Tibial nerve (tissue), 4 donors: ENCODE results near the gene SPTAN1. TPM values are rescaled to one million over a fixed set of nuclear protein-coding genes. Genes with fewer than 3 reads are reported as not detected.
"Not testable (repeated sequence)": the region's sequence is repeated elsewhere in the genome, so short reads cannot be mapped to it uniquely, and the experiment has no call there.

ENCODE experiments used
- DNase-seq, 2 donors: peaks; one replicate each; pipeline ENCODE4 v3.0.0-alpha.2; 2019; ENCODE audit warnings: low spot score in 2 of 2
- H3K27ac ChIP-seq, 4 donors: fragments of 200-600 bp; sonication (generic) in 3 of 4; one replicate each; pipeline ENCODE4 v1.5.1; 2017 to 2019; ENCODE audit warnings: mild to moderate bottlenecking in 1 of 4
- H3K27me3 ChIP-seq, 2 donors: fragments of 200-600 bp; sonication (generic) in 1 of 2; one replicate each; pipeline versions ENCODE4 v1.5.1 to v1.6.0; 2017 to 2019
- H3K36me3 ChIP-seq, 3 donors: fragments of 200-600 bp; sonication (generic); one replicate each; pipeline ENCODE4 v1.5.1; 2018 to 2019
- H3K4me1 ChIP-seq, 4 donors: fragments of 200-600 bp; sonication (generic) in 3 of 4; one replicate each; pipeline ENCODE4 v1.5.1; 2017 to 2019
- H3K4me3 ChIP-seq, 4 donors: fragments of 200-600 bp; sonication (generic) in 3 of 4; one replicate each; pipeline ENCODE4 v1.5.1; 2017 to 2019; ENCODE audit warnings: mild to moderate bottlenecking in 1 of 4, moderate library complexity in 1 of 4
- H3K9me3 ChIP-seq, 4 donors: fragments of 200-600 bp; sonication (generic) in 3 of 4; one replicate each; pipeline ENCODE4 v1.5.1; 2017 to 2019
- EP300 ChIP-seq, 2 donors: sonication (generic); formaldehyde crosslinking; IDR thresholded peaks; one replicate each; pipeline ENCODE4 v1.6.1; 2017; ENCODE audit warnings: antibody characterized with exemption in 2 of 2, mild to moderate bottlenecking in 1 of 2
- POLR2A ChIP-seq, 2 donors: fragments of 450-650 bp; IDR thresholded peaks; one replicate each; pipeline ENCODE4 v1.6.1; 2017; ENCODE audit warnings: antibody characterized with exemption in 2 of 2, mild to moderate bottlenecking in 2 of 2, moderate library complexity in 2 of 2
- WGBS, 2 donors: methylation state at CpG; one replicate each; pipeline ENCODE4 v1.1.5; 2018; 5-methylcytosine and 5-hydroxymethylcytosine counted together
- total RNA-seq, 4 donors: library from RNA; depleted of rRNA; stranded (reverse); fragments of >200 nt; gene quantifications; one replicate each; pipeline ENCODE4 v1.1.0, GENCODE V29; 2016
- TF ChIP-seq, protein P1 (sequence below), 5 experiments: fragments of 200-600 bp in 3 of 5; fragments of 450-650 bp in 2 of 5; sonication (generic) in 3 of 5; IDR thresholded peaks; one replicate each; pipeline ENCODE4 v1.5.1; 2016 to 2019; ENCODE audit warnings: antibody characterized with exemption in 5 of 5, mild to moderate bottlenecking in 3 of 5, moderate library complexity in 2 of 5

Gene SPTAN1
- total RNA-seq, 4 donors from 2014 or later, result 491 to 540 (median 508) TPM

DNA sequence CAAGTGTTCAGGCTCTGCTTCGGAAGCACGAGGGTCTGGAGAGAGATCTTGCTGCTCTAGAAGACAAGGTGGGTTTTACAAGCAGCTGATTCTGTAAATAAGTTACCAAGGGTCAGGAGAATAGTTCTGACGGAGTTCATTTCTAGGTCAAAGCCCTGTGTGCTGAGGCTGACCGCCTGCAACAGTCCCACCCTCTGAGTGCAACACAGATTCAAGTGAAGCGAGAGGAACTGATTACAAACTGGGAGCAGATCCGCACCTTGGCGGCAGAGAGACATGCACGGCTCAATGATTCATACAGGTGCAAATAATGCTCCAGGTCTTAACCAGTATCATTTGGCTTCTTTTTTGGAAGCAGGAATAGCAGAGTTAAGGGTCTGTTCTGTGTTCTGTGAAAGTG, 24.8 kb downstream of the SPTAN1 start:
- Histone ChIP-seq H3K4me3 (no peak overlapping the region), H3K36me3 (peaks cover 9 to 97% (median 53%) of the 10 kb centered on the region in 3 donors)
- WGBS, 2 donors, result 87% methylated on average over 8 of the region's 8 CpGs

GRCh38 chr9:128579194-128579593, 26.8 kb downstream of the SPTAN1 start:
- TF ChIP-seq POLR2A (IDR thresholded peaks at IDR 0.05) (no peak), EP300 (IDR thresholded peaks at IDR 0.05) (no peak)
- TF ChIP-seq, protein P1, sequence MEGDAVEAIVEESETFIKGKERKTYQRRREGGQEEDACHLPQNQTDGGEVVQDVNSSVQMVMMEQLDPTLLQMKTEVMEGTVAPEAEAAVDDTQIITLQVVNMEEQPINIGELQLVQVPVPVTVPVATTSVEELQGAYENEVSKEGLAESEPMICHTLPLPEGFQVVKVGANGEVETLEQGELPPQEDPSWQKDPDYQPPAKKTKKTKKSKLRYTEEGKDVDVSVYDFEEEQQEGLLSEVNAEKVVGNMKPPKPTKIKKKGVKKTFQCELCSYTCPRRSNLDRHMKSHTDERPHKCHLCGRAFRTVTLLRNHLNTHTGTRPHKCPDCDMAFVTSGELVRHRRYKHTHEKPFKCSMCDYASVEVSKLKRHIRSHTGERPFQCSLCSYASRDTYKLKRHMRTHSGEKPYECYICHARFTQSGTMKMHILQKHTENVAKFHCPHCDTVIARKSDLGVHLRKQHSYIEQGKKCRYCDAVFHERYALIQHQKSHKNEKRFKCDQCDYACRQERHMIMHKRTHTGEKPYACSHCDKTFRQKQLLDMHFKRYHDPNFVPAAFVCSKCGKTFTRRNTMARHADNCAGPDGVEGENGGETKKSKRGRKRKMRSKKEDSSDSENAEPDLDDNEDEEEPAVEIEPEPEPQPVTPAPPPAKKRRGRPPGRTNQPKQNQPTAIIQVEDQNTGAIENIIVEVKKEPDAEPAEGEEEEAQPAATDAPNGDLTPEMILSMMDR (IDR thresholded peaks at IDR 0.05), result no peak
- Histone ChIP-seq H3K4me1 (peaks cover 0 to 21% (median 7%) of the 10 kb centered on the region in 4 donors), H3K27me3 (no peaks in the 10 kb centered on the region), H3K36me3 (peaks cover 9 to 100% (median 72%) of the 10 kb centered on the region in 3 donors), H3K4me3 (no peak overlapping the region), H3K9me3 (no peaks in the 10 kb centered on the region), H3K27ac (peak overlapping the region in 1 of 4 donors; percentile 33)
- 87 to 97% methylated on average over 1 of the region's 1 CpG for WGBS, 2 donors
- DNase-seq, result no peak

More for the DNA sequence above, 24.8 kb downstream of the SPTAN1 start:
- Histone ChIP-seq H3K9me3 (no peaks in the 10 kb centered on the region), H3K27ac (no peak overlapping the region), H3K27me3 (no peaks in the 10 kb centered on the region), H3K4me1 (peaks cover 0 to 21% (median 7%) of the 10 kb centered on the region in 4 donors)
- no peak for DNase-seq
- TF ChIP-seq POLR2A (IDR thresholded peaks at IDR 0.05) (no peak), EP300 (IDR thresholded peaks at IDR 0.05) (no peak)
- TF ChIP-seq, protein P1 (IDR thresholded peaks at IDR 0.05), result no peak

DNA sequence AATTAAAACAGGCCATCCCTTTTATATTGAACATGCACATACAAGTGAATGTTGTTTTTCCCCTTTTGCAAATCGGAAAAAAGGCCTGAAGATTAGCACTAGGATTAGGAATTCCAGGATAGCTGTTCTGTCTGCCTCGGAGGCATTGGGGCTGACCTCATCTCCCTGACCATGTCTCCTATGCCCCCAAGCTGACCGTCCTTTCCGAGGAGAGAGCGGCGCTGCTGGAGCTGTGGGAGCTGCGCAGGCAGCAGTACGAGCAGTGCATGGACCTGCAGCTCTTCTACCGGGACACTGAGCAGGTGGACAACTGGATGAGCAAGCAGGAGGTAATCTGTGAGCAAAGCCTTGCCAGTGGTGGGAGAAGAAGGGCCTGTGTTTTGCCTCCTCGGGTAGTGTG, 28.3 kb downstream of the SPTAN1 start:
- Histone ChIP-seq H3K27ac (no peak overlapping the region), H3K4me1 (peaks cover 0 to 6% (median under 1%) of the 10 kb centered on the region in 4 donors), H3K27me3 (no peaks in the 10 kb centered on the region), H3K4me3 (no peak overlapping the region), H3K9me3 (no peaks in the 10 kb centered on the region), H3K36me3 (peaks cover 9 to 100% (median 80%) of the 10 kb centered on the region in 3 donors)
- 81 to 90% methylated on average over 7 to 10 of the region's 10 CpGs for WGBS, 2 donors
- TF ChIP-seq POLR2A (IDR thresholded peaks at IDR 0.05) (no peak), EP300 (IDR thresholded peaks at IDR 0.05) (no peak)
- TF ChIP-seq, protein P1 (IDR thresholded peaks at IDR 0.05), result no peak
- no peak for DNase-seq

- not testable (repeated sequence) for H3K27me3 ChIP-seq, H3K9me3 ChIP-seq, DNase-seq, H3K4me1 ChIP-seq, H3K4me3 ChIP-seq, H3K27ac ChIP-seq
- H3K36me3 ChIP-seq, result peaks cover 0 to 100% (median 58%) of the 10 kb centered on the region in 3 donors
- WGBS, 2 donors, result 94 to 95% methylated on average over 8 of the region's 8 CpGs
These were observed 32.8 kb downstream of the SPTAN1 start for GRCh38 chr9:128585155-128585554.

DNA sequence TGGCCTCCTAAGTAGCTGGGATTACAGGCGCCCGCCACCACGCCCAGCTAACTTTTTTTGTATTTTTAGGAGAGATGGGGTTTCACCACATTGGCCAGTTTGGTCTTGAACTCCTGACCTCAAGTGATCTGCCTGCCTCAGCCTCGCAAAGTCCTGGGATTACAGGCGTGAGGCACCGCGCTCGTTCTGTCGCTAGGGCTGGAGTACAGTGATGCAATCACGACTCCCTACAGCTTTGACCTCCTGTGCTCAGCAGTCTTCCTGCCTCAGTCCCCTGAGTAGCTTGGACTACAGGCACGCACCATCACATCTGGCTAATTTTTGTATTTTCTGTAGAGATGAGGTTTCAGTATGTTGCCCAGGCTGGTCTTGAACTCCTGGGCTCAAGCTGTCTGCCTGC, 34.5 kb downstream of the SPTAN1 start:
- not testable (repeated sequence) for H3K4me1 ChIP-seq, DNase-seq, H3K9me3 ChIP-seq, H3K4me3 ChIP-seq, H3K27me3 ChIP-seq, H3K27ac ChIP-seq
- 87 to 92% methylated on average over 11 of the region's 11 CpGs for WGBS, 2 donors
- H3K36me3 ChIP-seq, result peaks cover 0 to 100% (median 50%) of the 10 kb centered on the region in 3 donors

GRCh38 chr9:128587453-128587852, 35.1 kb downstream of the SPTAN1 start:
- Histone ChIP-seq H3K27ac (no peak overlapping the region), H3K4me1 (no peaks in the 10 kb centered on the region), H3K4me3 (no peak overlapping the region), H3K9me3 (no peaks in the 10 kb centered on the region), H3K36me3 (peaks cover 0 to 100% (median 49%) of the 10 kb centered on the region in 3 donors), H3K27me3 (no peaks in the 10 kb centered on the region)
- TF ChIP-seq EP300 (IDR thresholded peaks at IDR 0.05) (no peak), POLR2A (IDR thresholded peaks at IDR 0.05) (no peak)
- TF ChIP-seq, protein P1 (IDR thresholded peaks at IDR 0.05), result no peak
- DNase-seq, result no peak
- 65 to 73% methylated on average over 6 of the region's 6 CpGs for WGBS, 2 donors
